HepG2 (cell line): ENCODE measurements around the gene PPM1M. TPM values are rescaled to one million over a fixed set of nuclear protein-coding genes. Genes with fewer than 3 reads are reported as not detected.

Experiments
- ARNT ChIP-seq: fragments of 450-650 bp; IDR thresholded peaks from 2 replicates; pipeline ENCODE4 v1.6.1; 2017
- CAMTA2 ChIP-seq: sonication (generic); formaldehyde crosslinking; IDR thresholded peaks from 2 replicates; pipeline ENCODE4 v1.4.0; 2020; ENCODE audit warnings: mild to moderate bottlenecking, missing genetic modification reagents, borderline replicate concordance
- ETV5 ChIP-seq: IDR thresholded peaks from 2 replicates; pipeline ENCODE4 v1.6.1; 2018; ENCODE audit warnings: missing biosample characterization, missing genetic modification reagents, inconsistent platforms, borderline replicate concordance
- GTF2F1 ChIP-seq: fragments of 150-350 bp; IDR thresholded peaks from 2 replicates; pipeline ENCODE4 v1.6.1; 2014; ENCODE audit warnings: low read length
- HOMEZ ChIP-seq: IDR thresholded peaks from 2 replicates; pipeline ENCODE4 v1.6.1; 2016; ENCODE audit warnings: low read depth
- KDM5B ChIP-seq: sonication (generic); formaldehyde crosslinking; IDR thresholded peaks from 2 replicates; pipeline ENCODE4 v1.4.0; 2020; ENCODE audit warnings: missing genetic modification reagents, mild to moderate bottlenecking, borderline replicate concordance
- NFE2L2 ChIP-seq: fragments of 150-350 bp; IDR thresholded peaks from 2 replicates; pipeline ENCODE4 v1.6.1; 2014; ENCODE audit warnings: low read length
- RARG ChIP-seq: sonication (generic); formaldehyde crosslinking; IDR thresholded peaks from 2 replicates; pipeline ENCODE4 v1.4.0; 2020; ENCODE audit warnings: low read depth, mild to moderate bottlenecking, missing genetic modification reagents
- SAFB2 ChIP-seq: sonication (generic); formaldehyde crosslinking; IDR thresholded peaks from 2 replicates; pipeline ENCODE4 v1.5.1; 2020; ENCODE audit warnings: missing genetic modification reagents, low read depth, mild to moderate bottlenecking, borderline replicate concordance
- ZBTB40 ChIP-seq, 2 experiments: fragments of 450-650 bp in 1 of 2; sonication (generic) in 1 of 2; formaldehyde crosslinking in 1 of 2; IDR thresholded peaks; 2 replicates each; pipeline versions ENCODE4 v1.6.1 to v1.8.0; 2016 to 2022; ENCODE audit warnings: antibody characterized with exemption in 1 of 2, mild to moderate bottlenecking in 1 of 2, missing genetic modification reagents in 1 of 2
- ZFP1 ChIP-seq: IDR thresholded peaks from 2 replicates; pipeline ENCODE4 v1.6.1; 2016
- ZFP82 ChIP-seq: sonication (generic); formaldehyde crosslinking; IDR thresholded peaks from 2 replicates; pipeline ENCODE4 v1.5.1; 2020; ENCODE audit warnings: mild to moderate bottlenecking, missing genetic modification reagents, borderline replicate concordance
- ZFX ChIP-seq: sonication (generic); formaldehyde crosslinking; IDR thresholded peaks from 2 replicates; pipeline ENCODE4 v1.4.0; 2020; ENCODE audit warnings: mild to moderate bottlenecking, low read depth, missing genetic modification reagents, moderate library complexity
- ZNF20 ChIP-seq: sonication (generic); formaldehyde crosslinking; IDR thresholded peaks from 2 replicates; pipeline ENCODE4 v1.4.0; 2020; ENCODE audit warnings: mild to moderate bottlenecking, moderate library complexity, missing genetic modification reagents
- ZNF512B ChIP-seq: sonication (generic); formaldehyde crosslinking; IDR thresholded peaks from 2 replicates; pipeline ENCODE4 v1.5.1; 2020; ENCODE audit warnings: missing genetic modification reagents, mild to moderate bottlenecking, borderline replicate concordance
- ZNF839 ChIP-seq: sonication (generic); formaldehyde crosslinking; IDR thresholded peaks from 2 replicates; pipeline ENCODE4 v1.4.0; 2020; ENCODE audit warnings: missing genetic modification reagents, mild to moderate bottlenecking, borderline replicate concordance
- polyA plus RNA-seq, 8 experiments: library from polyadenylated mRNA; depleted of rRNA in 3 of 8; stranded (reverse) in 7 of 8; unstranded in 1 of 8; fragments of >200 nt; fragmentation: Illumina TruSeq in 4 of 8; extraction: Trizol in 4 of 8; gene quantifications; 2 replicates each; pipeline versions ENCODE4 v1.2.1 to v1.2.3, GENCODE V29; 2011 to 2016; ENCODE audit warnings: low read depth in 4 of 8, missing spikeins in 1 of 8, mixed read lengths in 1 of 8; ENCODE audit not compliant: insufficient read depth in 1 of 8
- total RNA-seq, 5 experiments: library from RNA; depleted of rRNA; stranded (reverse); fragments of >200 nt; fragmentation: Illumina TruSeq; extraction: Trizol; gene quantifications; 2 replicates each; pipeline ENCODE4 v1.2.3, GENCODE V29; 2016; ENCODE audit warnings: low read depth in 1 of 5

Gene PPM1M
- total and polyA plus RNA-seq, 2 of the 13 experiments (the other 11 are each of a cell fraction or from before 2014, with no cell fraction given), result 2.5 to 5.9 TPM

- TF ChIP-seq ZFP82 (no peak), SAFB2 (CRISPR knock-in tag) (no peak), ZNF512B (CRISPR knock-in tag) (0 out of 2 replicates have a peak, but pooled peaks have one; percentile 33), ZNF839 (no peak), HOMEZ (CRISPR knock-in tag) (peak; percentile 12; the same call in 1 of the 2 replicates), ARNT (no peak), NFE2L2 (no peak), ZFX (CRISPR knock-in tag) (peak; percentile 54; the same call in 1 of the 2 replicates), ETV5 (CRISPR knock-in tag) (no peak; the same call in none of the 2 replicates), RARG (no peak), KDM5B (CRISPR knock-in tag) (no peak), ZBTB40 (IDR thresholded peaks at IDR 0.05) (no peak), ZBTB40 (CRISPR knock-in tag; IDR thresholded peaks at IDR 0.05) (peak; percentile 72; the same call in 1 of the 2 replicates), ZNF20 (CRISPR knock-in tag) (no peak), ZFP1 (CRISPR knock-in tag) (0 out of 2 replicates have a peak, but pooled peaks have one; percentile 40), GTF2F1 (no peak), CAMTA2 (no peak)
These were observed 7.3 kb upstream of the PPM1M start (continued) for GRCh38 chr3:52238193-52238760.
